Rectal smooth muscle tissue (tissue), 1 donor: ENCODE measurements around the gene ECM2.
A peak's percentile ranks its signal among the peaks of the same experiment; 100 is the strongest.
"Not testable (repeated sequence)": the region's sequence is repeated elsewhere in the genome, so short reads cannot be mapped to it uniquely, and the experiment has no call there.

Experiments
- H3K27ac ChIP-seq: one replicate; pipeline ENCODE4 v1.7.0; 2013; ENCODE audit warnings: low read depth, low read length, inconsistent platforms
- H3K27me3 ChIP-seq: one replicate; pipeline ENCODE4 v1.7.0; 2013; ENCODE audit warnings: low read length; ENCODE audit not compliant: control insufficient read depth, insufficient read depth
- H3K36me3 ChIP-seq: one replicate; pipeline ENCODE4 v1.7.0; 2013; ENCODE audit warnings: low read length; ENCODE audit not compliant: control insufficient read depth, insufficient read depth
- H3K4me1 ChIP-seq: one replicate; pipeline ENCODE4 v1.7.0; 2013; ENCODE audit warnings: low read length; ENCODE audit not compliant: control insufficient read depth, insufficient read depth
- H3K4me3 ChIP-seq: one replicate; pipeline ENCODE4 v1.7.0; 2013; ENCODE audit warnings: low read length
- H3K9ac ChIP-seq: one replicate; pipeline ENCODE4 v1.7.0; 2013; ENCODE audit warnings: low read length

Gene ECM2

DNA sequence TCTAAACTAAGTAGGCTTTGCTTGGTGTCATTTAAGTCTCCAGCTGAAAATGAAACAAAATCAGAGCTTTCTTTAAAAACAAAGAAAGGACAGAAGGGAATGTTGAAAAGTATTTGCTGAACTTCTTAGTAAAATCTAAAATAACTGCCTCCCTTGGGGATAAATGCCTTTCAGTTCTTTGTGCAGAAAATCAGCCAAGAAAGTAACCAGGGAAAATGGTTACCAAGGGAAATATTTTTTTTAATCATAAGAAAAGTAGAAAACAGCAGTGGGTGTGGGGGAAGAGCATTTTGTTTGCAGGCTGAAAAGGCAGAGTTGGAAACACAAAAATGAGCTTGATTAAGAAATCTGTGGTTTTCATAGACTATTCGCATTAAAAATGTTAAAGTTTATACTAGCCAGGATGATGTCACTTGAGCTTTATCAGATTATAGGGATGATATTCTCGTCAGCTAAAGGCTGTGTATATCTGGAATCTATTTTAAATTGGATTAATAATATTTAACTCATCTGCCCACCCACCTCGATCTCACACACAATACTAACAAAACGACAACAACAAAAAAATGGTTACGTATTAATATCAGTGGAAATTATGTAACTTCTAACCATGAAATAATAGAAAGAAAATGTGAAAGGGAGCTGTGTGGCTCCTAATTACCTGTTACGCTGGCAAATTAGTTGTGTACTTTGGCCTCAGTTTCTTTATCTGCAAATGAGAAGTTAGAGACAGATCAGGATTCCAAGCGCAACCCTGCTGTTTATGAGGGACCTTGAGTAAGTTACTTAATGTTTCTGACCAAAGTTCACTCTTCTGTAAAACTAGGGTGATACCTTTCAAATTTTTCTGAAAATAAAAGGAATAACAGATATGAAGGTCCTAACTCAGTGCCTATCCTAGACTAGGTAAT, at the start of gene ECM2:
Gene ECM2, minus strand, starts transcription at position 51 of the 911 bp plus-strand sequence. CDS start 13,124 bp downstream, outside the sequence.
- H3K4me1 ChIP-seq = no peaks in the 10 kb centered on the region
- no peak within 1 kb of the TSS for H3K9ac ChIP-seq
- H3K36me3 ChIP-seq = no peaks in the 10 kb centered on the region
- H3K27me3 ChIP-seq = no peaks in the 10 kb centered on the region
- peak within 1 kb of the TSS; percentile 27 for H3K27ac ChIP-seq
- H3K4me3 ChIP-seq = peak within 1 kb of the TSS; percentile 22

DNA sequence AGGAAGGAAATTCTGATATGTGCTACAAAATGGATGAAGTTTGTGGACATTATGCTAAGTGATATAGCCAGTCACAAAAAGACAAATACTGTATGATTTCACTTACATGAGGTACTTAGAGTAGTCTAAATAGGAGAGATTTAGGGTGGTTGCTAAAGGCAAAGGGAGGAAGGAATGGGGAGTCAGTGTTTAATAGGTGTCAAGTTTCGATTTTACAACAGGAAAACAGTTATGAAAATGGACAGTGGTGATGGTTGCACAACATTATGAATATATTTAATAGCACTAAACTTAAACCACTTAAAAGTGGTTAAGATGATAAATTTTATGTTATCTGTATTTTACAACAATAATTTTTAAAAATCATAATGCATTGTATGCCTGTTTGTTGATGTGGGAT, 40.4 kb upstream of the ECM2 start:
- H3K36me3 ChIP-seq = no peaks in the 10 kb centered on the region

DNA sequence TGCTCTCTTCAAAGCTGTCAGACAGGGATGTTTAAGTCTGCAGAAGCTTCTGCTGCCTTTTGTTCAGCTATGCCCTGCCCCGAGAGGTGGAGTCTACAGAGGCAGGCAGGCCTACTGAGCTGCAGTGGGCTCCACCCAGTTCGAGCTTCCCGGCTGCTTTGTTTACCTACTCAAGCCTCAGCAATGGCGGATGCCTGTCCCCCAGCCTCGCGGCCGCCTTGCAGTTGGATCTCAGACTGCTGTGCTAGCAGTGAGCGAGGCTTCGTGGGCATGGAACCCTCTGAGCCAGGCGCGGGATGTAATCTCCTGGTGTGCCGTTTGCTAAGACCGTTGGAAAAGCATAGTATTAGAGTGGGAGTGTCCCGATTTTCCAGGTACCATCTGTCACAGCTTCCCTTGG, 37.8 kb upstream of the ECM2 start:
- H3K27me3 ChIP-seq, H3K4me1 ChIP-seq, H3K4me3 ChIP-seq, H3K27ac ChIP-seq, H3K9ac ChIP-seq, H3K36me3 ChIP-seq: not testable (repeated sequence)

More for the DNA sequence above, 40.4 kb upstream of the ECM2 start:
- Histone ChIP-seq H3K9ac (no peak overlapping the region), H3K4me1 (no peaks in the 10 kb centered on the region), H3K27me3 (no peaks in the 10 kb centered on the region), H3K4me3 (no peak overlapping the region), H3K27ac (no peak overlapping the region)

DNA sequence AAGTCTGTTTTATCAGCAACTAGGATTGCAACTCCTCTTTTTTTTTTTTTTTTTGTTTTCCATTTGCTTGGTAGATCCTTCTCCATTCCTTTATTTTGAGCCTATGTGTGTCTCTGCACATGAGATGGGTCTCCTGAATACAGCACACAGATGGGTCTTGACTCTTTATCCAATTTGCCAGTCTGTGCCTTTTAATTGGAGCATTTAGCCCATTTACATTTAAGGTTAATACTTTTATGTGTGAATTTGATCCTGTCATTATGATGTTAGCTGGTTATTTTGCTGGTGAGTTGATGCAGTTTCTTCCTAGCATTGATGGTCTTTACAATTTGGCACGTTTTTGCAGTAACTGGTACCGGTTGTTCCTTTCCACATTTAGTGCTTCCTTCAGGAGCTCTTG, 36.1 kb upstream of the ECM2 start:
- H3K27me3 ChIP-seq, H3K4me1 ChIP-seq, H3K9ac ChIP-seq, H3K4me3 ChIP-seq, H3K36me3 ChIP-seq, H3K27ac ChIP-seq: not testable (repeated sequence)

DNA sequence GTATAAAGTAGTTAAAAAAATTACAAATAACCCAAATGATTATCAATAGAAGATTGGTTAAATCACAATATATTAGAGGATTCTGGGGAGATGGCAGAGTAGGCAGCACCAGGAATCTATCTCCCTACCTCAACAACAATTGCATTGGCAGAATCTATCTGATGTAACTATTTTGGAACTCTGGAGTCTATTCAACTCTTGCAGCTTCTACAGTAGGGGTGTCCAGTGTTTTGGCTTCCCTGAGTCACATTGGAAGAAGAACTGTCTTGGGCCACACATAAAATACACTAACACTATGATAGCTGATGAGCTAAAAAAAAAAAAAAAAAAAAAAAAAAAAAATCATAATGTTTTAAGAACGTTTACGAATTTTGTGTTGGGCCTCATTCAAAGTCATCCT, 29.2 kb upstream of the ECM2 start:
- H3K36me3 ChIP-seq = no peaks in the 10 kb centered on the region

DNA sequence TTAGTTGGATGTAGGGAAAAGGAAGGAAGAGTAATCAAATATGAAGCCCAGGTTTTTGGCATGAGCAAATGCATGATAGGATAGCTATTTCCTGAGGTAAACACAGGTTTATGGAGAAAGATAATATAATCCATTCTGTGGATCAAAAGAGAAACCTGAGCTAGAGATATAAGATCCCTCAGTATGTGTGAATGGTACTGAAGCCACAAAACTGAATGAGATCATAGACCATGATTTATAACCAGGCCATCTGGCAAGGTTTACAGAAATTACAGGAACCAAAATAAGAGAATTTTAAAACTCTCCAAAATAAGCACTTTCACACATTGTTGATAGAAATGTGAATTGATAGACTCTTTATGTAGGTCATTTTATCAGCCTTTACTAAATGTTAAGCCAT, 28.7 kb upstream of the ECM2 start:
- H3K27ac ChIP-seq = no peak overlapping the region

More for the DNA sequence above, 29.2 kb upstream of the ECM2 start:
- H3K4me3 ChIP-seq = no peak overlapping the region
- no peak overlapping the region for H3K9ac ChIP-seq
- H3K27ac ChIP-seq = no peak overlapping the region
- H3K27me3 ChIP-seq = no peaks in the 10 kb centered on the region
- peaks cover 5% of the 10 kb centered on the region for H3K4me1 ChIP-seq

DNA sequence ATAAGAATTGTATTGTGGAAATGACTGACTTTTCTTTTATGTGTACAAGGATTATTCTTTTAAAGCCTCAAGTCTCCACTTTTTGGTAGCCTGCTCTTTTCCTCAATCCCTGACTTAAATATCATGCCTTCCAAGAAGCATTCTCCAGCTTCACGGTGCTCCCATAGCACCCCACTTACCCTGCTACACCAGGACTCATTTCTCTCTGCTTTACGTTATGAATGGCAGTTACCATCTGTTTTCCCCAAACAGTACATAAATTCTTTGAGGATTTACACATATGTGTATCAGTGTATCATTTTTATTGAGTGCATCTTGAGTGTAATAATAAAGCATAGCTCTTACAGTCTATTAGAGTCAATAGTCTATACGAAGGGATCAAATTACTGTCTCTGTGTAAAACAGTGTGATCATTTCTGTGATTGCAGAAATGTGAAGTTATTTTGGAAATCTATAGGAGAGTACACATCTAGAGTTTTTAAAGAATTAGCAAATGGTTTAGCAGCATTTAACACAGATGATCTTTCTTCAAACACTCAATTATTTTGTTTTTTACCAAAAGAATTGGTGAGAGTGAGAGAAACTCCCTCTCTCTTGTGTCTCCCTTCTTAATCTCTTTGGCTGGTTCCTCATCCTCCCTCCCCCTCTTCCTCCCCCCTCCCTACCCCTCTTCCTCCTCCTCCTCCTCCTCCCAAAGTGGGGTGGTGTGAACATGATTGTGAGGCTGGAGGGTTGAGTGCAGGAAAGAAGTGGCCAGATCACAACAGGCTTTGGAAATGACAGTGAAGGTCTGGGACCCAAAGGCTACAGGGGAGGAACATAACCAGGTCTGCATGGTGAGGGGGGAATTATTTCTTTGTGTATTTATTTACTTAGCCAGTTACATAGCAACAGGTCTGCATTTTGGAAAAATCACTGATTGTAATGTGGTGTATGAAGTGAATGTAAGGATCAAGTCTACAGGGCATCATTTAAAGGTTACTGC, 27.6 kb upstream of the ECM2 start:
- Histone ChIP-seq H3K4me1 (peaks cover 5% of the 10 kb centered on the region), H3K27ac (no peak overlapping the region), H3K27me3 (no peaks in the 10 kb centered on the region), H3K9ac (no peak overlapping the region), H3K4me3 (no peak overlapping the region), H3K36me3 (no peaks in the 10 kb centered on the region)

More for the DNA sequence above, 28.7 kb upstream of the ECM2 start:
- Histone ChIP-seq H3K27me3 (no peaks in the 10 kb centered on the region), H3K4me1 (peaks cover 5% of the 10 kb centered on the region), H3K9ac (no peak overlapping the region), H3K36me3 (no peaks in the 10 kb centered on the region), H3K4me3 (no peak overlapping the region)

DNA sequence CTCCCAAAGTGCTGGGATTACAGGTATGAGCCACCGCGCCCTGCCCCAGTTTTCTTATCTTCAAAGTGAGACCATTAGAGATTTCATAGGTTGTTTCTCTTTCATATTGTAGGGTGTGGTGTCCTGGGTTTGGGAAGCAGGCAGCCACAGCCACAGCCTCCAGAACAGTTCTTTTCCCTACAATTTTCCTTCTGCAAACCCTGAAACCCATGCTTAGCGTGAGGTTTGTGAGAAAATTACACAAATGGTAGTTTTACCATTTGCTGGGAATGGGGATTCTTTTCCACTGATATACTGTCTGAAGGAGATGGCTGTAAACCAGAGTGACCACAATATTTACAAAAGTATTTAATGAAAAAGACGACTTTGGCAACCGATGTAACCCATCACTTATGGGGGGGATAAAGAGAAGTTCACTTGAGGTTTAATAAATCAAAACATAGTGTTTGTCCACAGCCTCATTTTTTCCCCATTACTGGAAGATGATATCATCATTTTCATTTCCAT, 26.7 kb upstream of the ECM2 start:
- H3K27ac ChIP-seq = no peak overlapping the region
- H3K27me3 ChIP-seq = no peaks in the 10 kb centered on the region
- no peak overlapping the region for H3K9ac ChIP-seq
- H3K4me3 ChIP-seq = no peak overlapping the region
- no peaks in the 10 kb centered on the region for H3K36me3 ChIP-seq
- H3K4me1 ChIP-seq = peaks cover 5% of the 10 kb centered on the region

DNA sequence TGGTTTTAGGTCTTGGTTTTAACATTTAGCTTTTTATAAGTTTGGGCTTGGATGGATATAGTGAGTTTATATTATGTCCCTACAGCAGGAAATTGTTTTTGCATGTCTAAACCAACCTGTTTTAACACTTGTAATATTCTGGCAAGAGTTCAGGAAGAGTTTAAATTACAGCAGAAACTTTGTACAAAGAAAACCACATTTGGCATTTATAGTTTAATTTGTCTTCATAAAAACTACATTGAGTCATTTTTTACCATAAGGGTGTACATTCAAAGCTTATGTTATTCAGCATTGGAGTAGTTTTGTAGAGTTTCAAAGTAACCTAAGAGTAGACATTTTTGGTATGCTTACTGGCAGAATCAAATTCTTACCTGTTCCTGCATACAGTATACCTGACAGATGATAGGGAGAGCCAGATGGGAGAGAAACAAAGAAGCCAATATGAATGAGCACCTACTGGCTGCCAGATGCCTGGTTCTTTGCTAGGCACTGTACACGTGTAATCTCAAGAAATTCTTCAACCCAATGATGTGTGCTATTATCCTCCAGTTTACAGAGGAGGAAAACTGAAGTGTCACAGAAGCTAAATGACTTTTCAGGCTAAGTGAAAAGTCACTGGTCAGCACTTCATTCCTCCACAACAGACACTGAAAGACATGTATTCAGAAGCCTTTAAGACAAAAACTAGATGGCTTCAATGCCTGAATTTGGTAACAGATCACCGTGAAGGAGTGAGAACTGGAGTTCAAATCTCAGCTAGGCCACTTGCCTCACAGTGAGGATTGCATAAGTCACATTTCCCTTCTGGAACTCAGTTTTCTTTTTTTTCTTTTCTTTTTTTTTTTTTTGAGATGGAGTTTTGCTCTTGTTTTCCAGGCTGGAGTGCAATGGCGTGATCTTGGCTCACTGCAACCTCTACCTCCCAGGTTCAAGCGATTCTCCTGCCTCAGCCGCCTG, 25.9 kb upstream of the ECM2 start:
- H3K27me3 ChIP-seq = no peaks in the 10 kb centered on the region
- no peaks in the 10 kb centered on the region for H3K36me3 ChIP-seq
- no peak overlapping the region for H3K27ac ChIP-seq
- peaks cover 5% of the 10 kb centered on the region for H3K4me1 ChIP-seq
- H3K4me3 ChIP-seq = no peak overlapping the region
- no peak overlapping the region for H3K9ac ChIP-seq

DNA sequence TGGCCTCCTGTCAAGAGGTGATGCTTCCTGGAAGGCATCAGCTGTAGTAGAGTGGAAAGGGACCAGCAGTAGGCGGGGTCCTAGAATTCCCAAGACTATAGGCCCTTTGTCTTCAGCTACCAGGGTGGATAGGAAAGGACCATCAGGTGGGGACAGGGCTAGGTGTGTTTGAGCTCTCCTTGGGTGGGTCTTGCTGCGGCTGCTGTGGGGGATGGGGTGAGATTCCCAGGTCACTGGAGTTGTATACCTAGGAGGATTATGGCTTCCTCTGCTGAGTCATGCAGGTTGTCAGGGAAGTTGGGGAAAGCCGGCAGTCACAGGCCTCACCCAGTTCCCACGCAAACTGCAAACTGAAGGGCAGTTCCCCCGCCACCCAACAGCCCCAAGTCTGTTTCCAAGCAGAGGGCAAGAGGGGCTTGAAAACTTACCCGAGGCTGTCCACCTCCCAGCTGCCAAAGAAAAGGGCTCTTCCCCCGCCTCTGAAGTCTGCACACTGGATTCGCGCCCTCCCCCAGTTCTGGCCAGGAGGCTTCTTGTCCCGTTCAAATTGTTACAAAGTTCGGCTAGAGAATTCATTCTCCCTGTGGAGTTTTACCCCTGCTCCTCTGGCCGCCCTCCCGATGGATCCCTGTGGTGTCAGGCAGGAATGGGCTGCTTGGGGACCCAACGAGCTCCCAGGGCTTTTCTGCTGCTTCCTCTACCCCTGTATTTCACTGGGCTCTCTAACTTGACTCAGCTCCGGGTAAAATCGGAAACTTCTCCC, 23.0 kb upstream of the ECM2 start:
- peaks cover 5% of the 10 kb centered on the region for H3K4me1 ChIP-seq
- no peaks in the 10 kb centered on the region for H3K27me3 ChIP-seq
- H3K36me3 ChIP-seq = no peaks in the 10 kb centered on the region
- no peak overlapping the region for H3K27ac ChIP-seq
- H3K4me3 ChIP-seq = no peak overlapping the region
- H3K9ac ChIP-seq = no peak overlapping the region

DNA sequence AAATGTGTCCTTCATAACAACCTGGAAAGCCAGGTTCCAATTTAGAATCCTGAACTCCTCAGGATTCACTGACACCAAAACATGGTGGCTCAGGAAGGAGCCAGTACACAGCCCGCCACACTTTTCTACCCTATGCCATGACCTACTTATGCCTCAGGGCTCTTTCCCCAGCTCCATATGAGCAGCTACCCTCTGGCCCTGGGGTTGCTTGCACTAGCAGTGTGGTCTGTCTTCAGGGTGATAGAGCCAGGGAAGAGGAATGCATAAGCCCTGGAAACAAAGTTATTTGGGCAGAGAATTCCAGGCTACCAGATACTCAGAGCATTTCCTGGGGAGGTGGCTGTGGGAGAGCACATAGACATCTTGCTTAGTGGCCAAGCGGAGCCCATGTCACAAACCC, 15.0 kb upstream of the ECM2 start:
- Histone ChIP-seq H3K4me3 (no peak overlapping the region), H3K27ac (no peak overlapping the region), H3K36me3 (no peaks in the 10 kb centered on the region), H3K9ac (no peak overlapping the region), H3K27me3 (no peaks in the 10 kb centered on the region), H3K4me1 (no peaks in the 10 kb centered on the region)
